ENCODE measurements around the gene DMAC1.

- TF ChIP-seq CTCF (IDR thresholded peaks at IDR 0.05) (no peak), EP300 (IDR thresholded peaks at IDR 0.05) (no peak), POLR2AphosphoS5 (IDR thresholded peaks at IDR 0.05) (no peak)
These were observed 24.1 kb upstream of the DMAC1 start for GRCh38 chr9:7823651-7824050.

All from sigmoid colon (tissue), 4 donors.